COLO668 (cell line): ENCODE results near the gene STK24.

Experiments used
- DNase-seq: peaks from one replicate; lab custom pipeline; 2025; ENCODE audit not compliant: unreplicated experiment; lab: John Stamatoyannopoulos, UW

The STK24 gene

DNA sequence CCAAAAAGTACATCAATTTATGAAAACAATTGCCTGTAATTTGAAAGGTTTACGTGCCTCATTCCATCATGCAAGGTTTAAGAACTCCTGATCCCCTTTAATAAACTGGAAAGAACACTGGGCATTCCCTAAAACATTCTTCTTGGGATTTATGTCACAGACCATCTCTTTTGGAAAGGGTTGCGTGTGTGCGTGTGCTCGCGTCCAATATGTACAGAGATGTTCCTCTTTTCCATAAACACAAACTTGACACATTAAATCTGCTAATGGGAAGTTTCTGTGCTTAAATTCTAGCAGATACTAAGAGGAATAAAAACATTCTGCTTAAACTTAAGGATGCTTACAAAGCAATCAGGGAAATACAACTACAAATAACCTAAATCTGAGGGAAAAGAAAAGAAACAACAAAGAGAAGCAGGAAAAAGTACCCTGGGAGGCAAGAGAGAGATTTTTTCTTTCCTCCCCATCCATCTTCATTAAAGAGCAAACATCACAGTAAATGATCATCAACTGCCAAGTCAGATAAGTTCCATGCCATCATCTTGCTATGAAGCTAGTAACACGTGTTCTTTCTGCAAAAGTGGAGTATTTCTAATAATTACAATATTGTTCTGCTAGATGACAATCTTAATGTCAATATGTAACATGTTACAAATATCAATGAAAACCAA, 83.7 kb downstream of the STK24 start:
- DNase-seq, result no peak

DNA sequence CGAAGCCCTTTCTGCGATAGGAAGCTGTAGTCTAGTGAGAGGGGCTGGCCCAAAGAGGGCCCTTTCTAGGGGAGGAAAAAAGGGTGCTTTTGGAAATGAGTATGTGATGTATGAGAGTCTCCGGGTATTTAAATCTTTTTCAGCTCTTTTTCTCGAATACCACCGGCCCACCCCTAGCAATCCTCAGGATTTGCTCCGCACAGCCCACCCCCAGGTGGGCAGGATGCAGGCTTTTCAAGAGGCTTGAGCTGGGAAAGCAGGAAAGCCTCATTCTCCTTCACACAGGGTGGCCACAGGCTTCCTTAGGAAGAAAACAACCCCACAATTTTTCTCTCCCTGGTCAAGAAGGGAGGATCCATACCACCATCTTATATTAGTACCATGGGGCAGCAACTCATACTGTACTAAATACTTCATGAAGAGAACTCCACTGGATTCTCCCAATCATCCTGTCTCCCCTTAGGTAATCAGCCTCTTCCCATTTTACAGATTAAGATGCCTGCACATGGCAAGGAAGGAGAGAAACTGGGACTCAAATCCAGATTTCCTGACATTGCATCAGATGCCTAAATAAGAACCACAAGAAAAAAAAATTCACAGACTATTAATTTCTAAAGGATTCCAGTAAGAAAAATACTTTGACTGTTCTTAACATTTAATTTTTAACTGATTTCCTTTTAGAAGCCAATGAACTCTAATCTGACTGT, 84.4 kb downstream of the STK24 start:
- no peak for DNase-seq

DNA sequence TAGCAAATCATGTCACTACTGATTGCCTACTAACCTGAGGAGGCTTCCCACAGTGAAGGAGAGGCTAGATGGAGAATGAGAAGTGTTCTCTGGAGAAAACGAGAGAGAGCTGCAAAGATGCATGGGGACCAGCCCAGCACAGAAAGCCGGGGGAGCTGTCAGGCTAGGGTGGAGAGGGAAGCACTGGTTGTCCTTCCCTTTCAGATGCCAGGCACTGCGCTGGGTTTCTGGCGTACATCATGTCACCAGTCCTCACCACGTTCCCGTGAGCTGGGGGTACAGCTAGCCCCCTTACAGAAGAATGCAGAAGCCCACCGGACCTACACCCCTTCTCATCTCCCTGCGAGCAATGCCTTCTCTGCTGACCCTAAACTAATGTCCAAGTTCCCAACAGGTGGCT, 86.0 kb downstream of the STK24 start:
- DNase-seq, result no peak

DNA sequence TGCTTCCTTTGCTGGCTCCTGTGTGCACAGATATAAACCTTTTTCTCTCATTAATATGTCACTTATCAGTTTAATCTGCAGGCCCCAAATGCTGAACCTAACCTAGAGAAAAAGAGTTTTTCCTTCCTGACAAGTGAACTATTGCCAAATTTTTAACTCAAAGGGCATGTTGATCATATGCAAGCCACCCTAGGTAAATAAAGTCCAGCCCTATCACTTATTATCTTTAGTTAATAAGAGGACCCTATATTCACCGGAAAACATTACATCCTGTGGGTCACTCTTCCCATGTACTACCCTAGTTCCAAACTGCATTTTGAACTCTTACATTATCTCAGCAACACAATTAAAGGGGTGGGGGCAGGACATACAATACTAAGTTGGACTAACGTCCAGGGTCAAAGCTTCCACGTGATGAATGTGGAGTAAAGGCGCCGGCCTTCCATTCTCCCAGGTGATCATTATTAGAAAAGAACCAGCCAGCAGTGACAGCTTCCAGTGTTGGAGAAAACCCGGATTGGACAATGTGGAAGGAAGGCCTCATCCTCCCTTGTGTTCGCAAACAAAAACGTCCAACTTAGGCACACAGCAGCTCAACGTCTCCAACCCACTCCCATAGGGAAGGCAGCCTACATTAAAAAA, 86.6 kb downstream of the STK24 start:
- DNase-seq, result no peak

DNA sequence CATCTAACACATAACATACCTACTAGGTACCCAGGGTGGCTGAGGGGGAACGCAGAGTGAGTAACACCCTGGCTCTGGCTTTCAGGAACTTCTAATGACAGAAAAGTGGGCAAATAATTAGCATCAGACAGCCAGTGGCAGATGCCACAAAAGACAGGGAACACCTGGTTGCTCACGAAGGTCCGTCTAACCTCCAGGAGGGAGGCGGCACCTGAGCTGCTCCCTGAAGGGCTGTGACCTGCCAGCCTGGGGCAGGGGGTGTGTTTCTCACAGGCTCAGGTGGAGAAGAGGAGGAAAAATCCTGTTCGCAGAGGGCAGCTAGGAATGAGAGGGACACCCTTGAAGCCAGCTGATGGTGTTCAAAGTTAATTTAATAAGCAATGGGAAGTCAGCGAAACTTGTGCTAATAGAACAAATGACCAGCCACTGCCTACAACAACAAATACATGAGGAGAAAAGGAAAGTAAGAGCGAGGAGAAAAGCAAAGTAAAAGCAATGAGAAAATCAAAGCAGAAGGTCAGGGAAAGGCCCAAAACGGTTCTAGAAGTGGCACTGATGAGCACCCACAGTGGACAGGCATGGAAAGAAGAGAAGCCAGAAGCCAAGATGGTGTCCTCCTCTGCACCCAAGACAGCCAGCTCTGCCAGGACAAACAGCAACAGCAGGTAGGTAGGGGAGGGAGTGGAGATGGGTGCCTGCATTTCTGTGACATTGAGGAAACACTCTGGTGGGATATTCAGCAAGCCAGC, 87.3 kb downstream of the STK24 start:
- DNase-seq, result no peak

DNA sequence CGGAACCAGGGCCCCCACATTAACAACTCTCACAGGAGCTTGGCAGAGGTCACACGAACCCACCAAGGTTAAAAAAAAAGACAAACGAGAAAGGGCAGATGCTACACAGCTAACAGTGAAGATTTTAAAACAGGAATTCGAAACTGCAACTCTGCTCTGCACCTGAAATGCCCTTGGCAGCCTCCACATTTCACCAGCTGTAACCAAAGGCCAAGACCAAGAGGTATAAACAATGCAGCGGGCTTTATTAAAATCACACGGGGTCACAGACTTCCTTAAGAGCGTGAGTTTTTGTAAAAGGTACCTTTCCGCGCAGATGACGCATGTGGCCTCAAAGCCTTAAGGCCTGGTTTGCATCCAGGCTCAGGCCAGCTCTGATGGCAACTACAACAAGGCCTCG, 88.2 kb downstream of the STK24 start:
- DNase-seq, result no peak

DNA sequence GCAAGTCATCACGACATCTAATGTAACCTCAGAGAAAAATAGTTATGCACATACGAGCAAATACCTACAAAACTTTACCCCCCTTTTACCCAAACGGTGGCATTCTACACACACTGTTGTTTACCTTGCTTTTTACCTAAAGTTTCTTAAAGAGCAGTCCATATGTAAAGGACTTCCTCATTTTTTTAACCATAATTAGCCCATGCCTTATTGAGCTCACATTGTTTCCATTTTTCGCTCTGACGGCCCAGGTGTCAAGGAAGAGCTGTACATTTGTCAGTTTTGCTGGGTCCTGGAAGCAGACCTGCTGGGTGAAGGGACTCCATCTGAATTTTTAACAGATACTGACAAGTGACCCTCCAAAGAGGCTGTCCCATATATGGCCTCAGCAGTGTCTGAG, 89.4 kb downstream of the STK24 start:
- DNase-seq, result no peak

DNA sequence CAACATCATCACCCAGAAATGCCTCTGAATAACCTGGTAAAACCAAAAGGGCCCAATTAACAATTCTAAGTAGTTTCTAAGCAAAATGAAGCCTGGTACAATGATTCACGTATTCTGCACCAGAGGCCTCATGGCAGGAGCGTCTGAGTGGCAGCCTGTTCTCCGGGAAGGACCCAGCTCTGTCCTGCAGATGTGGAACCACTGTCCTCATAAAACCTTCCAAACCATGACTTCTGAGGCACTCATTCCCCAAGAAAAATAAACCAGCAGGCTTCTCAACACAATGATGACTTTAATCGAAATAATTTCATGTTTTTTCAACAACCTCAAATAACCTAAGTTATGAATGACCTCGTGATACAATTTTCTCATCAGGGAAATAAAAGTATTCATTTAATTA, 89.9 kb downstream of the STK24 start:
- no peak for DNase-seq

DNA sequence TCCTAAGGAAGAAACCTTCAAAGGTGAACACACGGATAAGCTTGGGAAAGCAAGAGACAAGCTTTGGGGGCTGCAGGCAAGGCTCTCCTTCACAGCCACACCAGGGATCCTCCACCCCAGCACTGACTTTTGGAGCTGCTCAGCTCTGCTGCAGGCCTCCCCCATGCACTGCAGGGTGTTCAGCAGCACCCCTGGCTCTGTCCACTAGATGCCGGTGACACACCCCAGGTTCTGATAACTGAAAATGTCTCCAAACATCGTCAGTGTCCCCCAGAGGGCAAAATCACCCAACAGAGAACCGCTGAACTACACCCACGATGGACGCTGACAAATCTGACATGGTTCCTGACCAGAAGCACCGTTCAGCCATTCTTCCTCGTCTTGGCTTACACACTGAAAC, 90.5 kb downstream of the STK24 start:
- DNase-seq, result no peak

DNA sequence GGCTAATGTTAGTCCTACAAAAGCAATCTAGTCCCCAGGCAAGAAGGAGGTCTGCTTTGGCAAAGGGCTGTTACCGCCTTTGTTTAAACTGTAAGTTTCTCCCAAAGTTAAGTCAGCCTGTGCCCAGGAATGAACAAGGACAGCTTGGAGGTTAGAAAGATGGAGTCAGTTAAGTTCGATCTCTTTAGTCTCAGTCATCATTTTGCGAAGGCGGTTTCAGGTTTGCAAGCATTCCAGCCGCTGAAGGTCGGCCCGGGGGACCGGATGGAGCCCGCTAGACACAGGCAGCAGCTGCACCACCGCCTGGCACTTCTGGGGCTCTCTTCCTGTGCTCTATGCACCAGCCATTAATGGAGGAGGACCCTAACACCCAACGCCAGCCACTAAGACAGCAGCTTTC, 91.3 kb downstream of the STK24 start:
- no peak for DNase-seq

DNA sequence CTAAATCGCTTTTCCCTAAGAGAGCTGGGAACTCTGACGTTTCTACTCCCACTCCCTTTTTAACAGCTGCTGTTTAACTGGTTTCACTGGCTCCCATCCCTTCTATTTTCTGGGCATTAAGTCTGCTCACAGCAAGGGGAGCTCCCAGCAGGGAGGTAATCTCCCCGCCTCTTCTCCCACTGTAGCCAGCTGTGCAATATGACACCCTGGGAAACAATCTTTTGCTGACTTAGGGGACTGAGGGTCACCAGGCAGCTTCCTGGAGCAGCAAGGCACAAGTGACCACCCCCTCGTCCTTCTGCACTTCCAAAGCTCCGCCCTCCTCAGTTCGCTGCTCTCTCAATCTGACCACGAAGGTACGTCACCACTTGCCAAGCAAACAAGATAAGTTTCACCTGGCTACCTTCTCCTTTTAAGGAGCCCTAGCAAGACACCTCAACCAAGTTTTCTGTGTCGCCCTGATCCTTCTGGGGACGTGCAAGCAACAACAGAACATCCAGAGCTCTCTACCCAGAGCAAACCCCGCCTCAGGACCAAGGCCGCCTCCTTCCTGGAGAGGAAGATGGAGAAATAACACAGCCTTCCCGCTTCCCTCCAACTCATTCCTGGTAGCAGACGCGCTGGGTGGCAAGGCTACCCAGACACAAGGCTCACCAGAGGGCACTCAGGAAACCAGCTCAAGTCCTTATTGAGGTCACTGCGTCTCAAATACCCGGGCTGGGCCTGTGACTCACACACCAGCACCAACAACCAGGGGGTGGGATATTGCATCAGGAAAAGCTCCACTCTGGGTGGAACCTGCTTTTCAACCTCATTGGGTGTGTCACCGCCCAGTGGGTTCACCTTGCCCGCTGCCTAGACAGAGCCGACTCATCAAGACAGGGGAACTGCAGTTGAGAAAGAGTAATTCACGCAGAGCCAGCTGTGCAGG, 92.4 kb downstream of the STK24 start:
- DNase-seq, result peak; percentile 90

DNA sequence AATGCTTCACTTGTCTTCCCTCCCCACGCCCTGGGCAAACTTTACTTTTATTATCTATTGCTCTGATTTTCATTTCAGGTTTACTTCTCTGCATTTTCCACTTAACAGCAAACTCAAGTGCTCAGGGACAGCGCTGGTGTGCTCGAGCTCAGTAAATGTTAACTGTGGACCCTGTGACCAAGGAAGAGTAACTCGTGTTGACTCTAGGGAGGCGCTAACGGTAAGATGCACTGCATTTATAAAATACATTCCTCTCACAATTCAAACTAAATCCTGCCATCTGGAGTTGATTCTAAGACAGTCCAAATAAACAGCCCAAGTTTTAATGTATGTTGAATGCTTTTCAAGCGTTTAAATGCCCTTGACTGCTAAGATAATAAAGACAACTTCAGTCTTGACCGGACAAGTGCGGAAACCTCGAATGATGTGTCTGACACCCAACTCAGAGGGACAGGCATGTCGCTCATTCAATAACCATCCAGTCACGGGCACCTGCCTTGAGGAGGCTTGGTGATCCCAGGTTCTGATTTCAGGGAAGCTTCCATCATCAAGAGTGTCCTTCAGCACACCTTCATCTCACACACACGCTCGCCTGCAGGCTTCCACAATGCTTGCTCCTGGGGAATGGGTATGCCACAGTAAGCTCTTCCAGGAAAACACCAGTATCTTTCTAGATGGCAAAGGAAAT, 93.2 kb downstream of the STK24 start:
- no peak for DNase-seq

DNA sequence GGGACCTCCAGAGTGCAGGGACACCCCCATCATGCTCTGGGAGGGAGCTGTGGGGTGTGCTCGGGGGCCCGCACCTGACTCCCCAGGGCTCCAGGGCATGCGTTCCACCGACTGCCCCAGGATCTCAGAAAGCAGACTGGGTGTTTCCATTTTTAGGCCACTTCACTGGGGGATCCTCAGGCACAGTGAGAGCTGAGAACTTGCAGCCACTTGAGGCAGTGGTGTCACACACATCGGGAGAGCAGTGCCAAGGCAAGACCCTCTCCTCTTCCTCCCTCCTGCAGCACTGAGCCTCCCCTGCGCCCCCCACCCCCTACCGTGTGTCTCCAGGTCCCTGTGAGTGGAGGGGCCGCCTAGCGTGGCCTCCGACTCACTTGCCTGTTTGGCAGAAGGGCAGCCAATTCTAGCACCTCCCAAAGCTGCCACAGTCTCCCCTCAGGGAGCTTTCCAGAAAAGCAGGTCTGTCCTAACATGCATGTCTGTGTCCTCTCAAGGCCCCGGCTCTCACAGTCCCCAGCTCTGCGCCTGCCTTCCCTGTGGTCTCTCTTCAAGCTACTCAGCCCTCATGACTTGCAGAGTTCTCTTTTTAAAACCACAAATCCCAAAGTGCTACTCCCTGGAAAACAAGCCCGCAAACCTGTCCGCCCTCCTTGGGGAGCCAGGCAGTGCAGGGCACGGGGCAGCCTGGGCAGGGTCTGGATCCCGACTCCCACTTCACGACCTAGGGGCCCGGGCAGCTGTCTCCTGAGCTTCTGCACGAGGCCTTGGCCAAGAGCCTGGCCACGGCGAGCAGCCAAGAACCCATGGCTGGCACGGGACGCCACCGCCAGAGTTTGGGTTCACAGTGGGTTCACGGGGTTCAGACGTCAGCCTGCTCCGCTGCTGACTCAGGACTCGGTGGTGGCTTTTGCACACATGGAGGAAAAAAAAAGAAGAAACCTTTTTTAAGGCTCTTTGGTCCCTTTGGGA, 94.1 kb downstream of the STK24 start:
- DNase-seq, result no peak

DNA sequence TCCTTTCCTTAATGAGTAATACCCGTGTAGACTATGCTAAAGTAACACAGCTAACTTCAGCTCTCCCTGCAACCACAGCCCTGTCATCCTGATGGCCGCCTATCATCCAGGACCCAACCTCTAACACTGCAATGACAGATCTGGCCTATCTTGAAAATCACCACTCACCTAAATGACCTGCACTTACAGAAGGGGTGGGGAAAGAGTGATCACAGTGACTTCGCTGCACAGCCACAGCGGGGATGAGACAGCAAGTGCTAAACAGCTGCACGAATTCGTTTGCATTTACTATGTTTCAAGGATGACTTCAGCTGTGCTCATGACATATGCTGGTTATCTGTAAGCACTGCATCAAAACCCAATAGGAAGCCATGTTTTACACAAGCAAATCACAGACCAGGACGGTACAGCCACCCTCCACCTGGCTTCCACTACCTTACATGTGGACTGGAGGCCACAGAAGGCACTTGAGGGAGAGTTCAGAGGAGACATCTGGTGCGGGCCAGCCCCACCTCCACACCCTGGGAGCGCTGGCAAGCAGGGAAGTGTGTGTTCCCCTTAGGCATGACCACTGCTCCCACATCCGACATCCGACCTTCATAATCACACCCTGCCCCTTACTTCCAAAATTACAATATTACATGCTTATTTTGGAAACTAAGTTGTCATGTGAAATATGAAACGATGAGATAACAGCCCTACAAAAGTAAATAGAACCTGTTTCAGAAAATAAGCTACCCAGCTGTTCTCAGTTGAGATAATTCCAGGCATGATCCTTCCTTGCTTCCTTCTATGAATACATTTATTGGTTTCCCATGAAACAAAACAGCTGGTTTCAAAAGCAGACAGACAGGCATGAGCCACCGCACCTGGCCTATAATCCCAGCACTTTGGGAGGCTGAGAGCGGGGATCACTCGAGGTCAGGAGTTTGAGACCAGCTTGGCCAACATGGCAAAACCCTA, 95.7 kb downstream of the STK24 start:
- peak; percentile 80 for DNase-seq

DNA sequence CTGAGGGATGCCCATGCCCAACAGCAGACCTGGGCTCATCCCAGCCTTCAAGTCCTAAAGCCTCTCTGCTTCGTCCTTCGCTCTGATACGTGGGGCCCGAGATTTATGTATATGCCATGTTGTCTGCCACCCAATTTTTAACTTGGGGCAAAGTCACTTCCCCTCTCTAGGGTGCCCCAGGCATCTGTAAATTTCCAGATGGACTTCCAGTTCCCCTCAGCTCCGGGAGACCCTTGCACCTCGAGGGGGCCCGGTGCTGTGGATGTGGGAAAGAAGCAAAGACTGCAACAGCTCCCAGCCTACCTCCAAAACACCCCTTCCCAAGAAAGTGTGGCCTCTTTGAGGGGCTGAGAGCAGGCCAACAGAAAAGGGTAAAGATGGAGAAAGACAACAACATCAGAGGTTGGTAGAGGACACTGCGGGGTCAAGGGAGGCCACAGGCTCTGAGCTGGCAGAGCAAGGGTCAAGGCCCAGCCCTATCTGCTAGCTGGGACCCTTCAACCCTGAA, 97.4 kb downstream of the STK24 start:
- DNase-seq, result no peak

DNA sequence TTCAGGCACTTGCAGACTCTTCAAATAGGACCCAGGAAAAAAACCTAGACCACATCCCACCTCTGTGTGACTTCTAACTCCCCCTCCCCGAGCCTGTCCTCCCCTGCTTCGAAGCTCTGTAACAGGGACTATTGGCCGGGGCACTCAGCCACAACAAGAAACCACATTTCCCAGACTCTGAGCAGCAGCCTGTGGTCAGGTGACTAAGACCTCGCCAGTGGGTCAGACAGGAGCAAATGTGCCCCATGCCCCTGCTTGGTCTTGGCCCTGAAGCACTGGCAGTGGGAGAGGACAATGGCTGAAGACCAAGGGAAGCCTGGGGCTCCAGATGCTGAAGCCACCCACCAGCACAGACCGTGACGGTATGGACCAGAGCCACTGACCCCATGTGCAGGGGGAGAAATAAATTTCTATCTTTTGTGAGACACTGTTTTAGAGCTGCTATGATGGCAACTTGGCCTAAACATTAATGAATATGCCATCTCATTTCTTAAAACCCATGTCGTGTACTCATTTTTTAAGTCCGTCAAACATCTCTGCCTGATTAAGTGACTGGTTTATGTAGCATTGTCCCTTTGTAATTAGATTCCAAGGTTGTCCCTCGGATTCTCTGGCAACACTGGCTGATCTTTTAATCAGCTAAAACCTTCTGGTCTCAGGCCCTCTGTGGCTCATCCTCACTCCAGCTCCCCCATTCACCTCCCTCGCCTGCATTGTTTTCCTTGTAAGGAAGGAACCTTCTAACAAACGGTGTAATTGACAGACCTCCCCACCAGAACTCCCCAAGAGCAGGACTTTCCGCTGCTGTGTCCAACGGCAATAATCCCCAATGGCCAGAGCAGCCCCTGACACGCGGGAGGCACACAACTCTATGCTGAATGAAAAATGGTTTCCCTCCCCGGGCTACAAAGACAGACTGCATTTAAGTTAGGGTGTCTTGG, 98.4 kb downstream of the STK24 start:
- DNase-seq, result no peak
